Measurements from ENCODE around the gene CHD3.

CHD3 gene

DNA sequence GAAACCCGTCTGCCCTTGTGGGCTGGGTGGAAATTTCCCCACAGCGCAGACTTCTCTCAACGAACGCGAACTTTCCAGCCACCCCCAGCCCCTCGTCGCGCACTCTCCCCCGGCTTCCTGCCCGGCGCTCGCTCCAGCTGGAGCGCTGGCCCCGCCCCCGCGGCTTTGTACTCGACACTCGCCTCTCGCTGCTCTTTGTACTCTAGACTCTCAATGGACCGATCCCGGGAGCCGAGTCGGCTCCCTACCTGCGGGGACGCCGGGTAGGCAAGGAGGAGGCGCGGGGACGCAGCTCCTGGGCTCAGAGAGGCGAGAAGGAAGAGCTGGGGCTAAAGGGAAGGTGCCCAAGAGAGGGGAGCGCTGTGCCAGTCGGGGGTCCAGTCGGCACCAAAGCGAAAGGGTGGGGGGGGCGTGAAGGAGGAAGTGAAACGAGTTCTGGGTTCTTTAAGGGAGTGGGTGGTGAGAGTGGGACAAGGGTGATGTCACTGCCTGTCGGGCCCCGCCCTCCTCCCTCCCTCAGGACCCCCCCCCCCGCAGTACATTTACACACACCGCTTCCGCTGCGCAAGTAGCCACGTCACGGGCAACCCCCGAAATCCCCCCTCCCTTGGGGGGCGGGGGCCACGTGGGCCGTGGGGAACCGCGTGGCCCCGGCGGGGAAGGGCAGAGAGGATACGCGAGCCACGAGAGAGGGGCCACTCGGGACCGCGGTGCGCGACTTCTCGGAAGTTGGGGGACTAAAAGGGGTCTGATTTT lies 44.9 kb upstream of the CHD3 start:
- Histone ChIP-seq H3K27me3 (no peaks in the 10 kb centered on the region), H4K20me1 (peaks cover 87% of the 10 kb centered on the region), H3K4me2 (peak overlapping the region; percentile 99), H3K9ac (peak overlapping the region; percentile 91), H3K9me3 (no peaks in the 10 kb centered on the region), H3K36me3 (peaks cover 48% of the 10 kb centered on the region), H3K27ac (peak overlapping the region; percentile 94), H3K4me1 (peaks cover 38% of the 10 kb centered on the region), H3K4me3 (peak overlapping the region; percentile 78)
- TF ChIP-seq Cebpa-rat (IDR thresholded peaks at IDR 0.05): no peak

DNA sequence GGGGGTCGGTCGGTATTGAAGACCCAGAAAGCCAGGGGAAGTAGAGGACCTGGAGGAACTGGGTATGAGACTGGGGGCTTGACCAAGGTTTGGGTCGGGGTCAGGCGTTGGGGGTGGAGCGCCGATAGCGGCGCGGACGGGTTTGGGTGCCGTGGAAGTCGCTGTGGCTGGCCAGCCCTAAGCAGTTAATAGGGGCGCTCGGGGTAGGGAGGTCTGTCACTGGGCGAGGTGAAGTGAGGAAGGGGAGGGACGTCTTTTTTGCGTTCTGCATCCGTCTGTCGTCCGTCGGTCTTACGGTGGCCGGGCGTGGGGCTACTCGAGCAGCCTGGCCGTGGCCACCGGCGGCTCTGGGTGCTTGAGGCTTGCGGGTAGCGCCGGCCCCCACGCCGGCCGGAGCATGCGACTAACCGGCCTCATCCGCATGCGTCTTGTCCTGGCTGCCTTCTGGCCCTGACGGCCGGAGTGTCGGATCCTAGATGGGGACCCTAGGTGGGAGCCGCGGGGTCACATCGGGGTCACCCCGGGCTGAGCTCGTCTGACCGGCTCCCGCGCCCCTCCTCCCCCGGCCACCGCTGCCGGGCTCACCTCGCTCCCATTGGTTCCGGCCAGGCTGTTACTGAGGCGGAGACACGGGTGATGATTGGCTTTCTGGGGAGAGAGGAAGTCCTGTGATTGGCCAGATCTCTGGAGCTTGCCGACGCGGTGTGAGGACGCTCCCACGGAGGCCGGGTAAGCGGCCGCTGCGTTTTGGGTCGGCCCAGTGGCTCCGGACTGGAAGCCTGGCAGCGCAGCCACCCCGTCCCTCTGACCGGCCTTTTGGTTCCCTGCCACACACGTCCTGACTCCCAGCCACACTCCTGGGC lies 44.1 kb upstream of the CHD3 start:
- Histone ChIP-seq H3K4me3 (peak overlapping the region; percentile 78), H3K9me3 (no peaks in the 10 kb centered on the region), H4K20me1 (peaks cover 87% of the 10 kb centered on the region), H3K4me1 (peaks cover 29% of the 10 kb centered on the region), H3K4me2 (peak overlapping the region; percentile 99), H3K27ac (peak overlapping the region; percentile 94), H3K27me3 (no peaks in the 10 kb centered on the region), H3K9ac (peak overlapping the region; percentile 91), H3K36me3 (peaks cover 56% of the 10 kb centered on the region)
- no peak for TF ChIP-seq Cebpa-rat (IDR thresholded peaks at IDR 0.05)

DNA sequence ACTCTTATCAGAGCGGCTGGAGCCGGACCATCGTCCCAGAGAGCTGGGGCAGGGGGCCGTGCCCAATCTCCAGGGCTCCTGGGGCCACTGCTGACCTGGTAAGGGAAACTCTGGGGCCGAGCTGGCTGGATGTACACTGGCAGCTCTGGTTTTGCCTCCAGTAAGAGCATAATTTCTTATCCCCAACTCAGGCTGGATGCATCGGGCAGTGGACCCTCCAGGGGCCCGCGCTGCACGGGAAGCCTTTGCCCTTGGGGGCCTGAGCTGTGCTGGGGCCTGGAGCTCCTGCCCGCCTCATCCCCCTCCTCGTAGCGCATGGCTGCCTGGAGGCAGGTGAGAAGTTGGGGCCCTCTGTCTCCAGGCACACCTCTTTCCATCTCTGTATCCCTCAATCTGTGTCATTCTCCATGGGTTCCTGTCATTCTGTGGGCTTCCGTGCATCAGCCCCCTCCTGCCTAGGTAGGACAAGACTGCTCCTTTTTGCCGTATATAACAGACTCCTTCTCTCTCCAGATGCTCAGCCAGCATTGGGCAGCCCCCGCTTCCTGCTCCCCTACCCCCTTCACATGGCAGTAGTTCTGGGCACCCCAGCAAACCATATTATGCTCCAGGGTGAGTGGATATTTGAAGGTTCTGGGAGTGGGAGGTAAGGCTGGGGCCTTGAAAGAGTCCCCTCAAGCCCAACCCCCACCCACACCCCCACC lies 43.1 kb upstream of the CHD3 start:
- Histone ChIP-seq H3K27ac (no peak overlapping the region), H3K4me3 (peak overlapping the region; percentile 78), H3K4me1 (peaks cover 20% of the 10 kb centered on the region), H3K4me2 (peak overlapping the region; percentile 99), H3K36me3 (peaks cover 57% of the 10 kb centered on the region), H4K20me1 (peaks cover 87% of the 10 kb centered on the region), H3K9ac (peak overlapping the region; percentile 91), H3K9me3 (no peaks in the 10 kb centered on the region), H3K27me3 (no peaks in the 10 kb centered on the region)
- TF ChIP-seq Cebpa-rat (IDR thresholded peaks at IDR 0.05): no peak

DNA sequence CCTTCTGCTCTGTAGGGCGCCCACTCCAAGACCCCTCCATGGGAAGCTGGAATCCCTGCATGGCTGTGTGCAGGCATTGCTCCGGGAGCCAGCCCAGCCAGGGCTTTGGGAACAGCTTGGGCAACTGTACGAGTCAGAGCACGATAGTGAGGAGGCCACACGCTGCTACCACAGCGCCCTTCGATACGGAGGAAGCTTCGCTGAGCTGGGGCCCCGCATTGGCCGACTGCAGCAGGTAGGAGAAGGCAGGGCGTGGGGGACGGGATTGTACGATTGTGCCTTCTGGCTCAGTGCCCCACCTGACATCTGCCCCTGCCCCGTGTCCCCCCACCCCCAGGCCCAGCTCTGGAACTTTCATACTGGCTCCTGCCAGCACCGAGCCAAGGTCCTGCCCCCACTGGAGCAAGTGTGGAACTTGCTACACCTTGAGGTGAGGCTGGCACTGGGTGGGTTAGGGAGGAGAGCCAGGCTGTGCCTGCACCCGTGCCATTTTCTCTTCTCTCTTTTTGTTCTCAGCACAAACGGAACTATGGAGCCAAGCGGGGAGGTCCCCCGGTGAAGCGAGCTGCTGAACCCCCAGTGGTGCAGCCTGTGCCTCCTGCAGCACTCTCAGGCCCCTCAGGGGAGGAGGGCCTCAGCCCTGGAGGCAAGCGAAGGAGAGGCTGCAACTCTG lies 42.4 kb upstream of the CHD3 start:
- no peak overlapping the region for H3K9ac ChIP-seq
- H4K20me1 ChIP-seq: peaks cover 87% of the 10 kb centered on the region
- no peak overlapping the region for H3K4me3 ChIP-seq
- no peak overlapping the region for H3K27ac ChIP-seq
- TF ChIP-seq Cebpa-rat (IDR thresholded peaks at IDR 0.05): no peak
- no peak overlapping the region for H3K4me2 ChIP-seq
- H3K9me3 ChIP-seq: no peaks in the 10 kb centered on the region
- peaks cover 60% of the 10 kb centered on the region for H3K36me3 ChIP-seq
- no peaks in the 10 kb centered on the region for H3K27me3 ChIP-seq
- peaks cover 20% of the 10 kb centered on the region for H3K4me1 ChIP-seq

DNA sequence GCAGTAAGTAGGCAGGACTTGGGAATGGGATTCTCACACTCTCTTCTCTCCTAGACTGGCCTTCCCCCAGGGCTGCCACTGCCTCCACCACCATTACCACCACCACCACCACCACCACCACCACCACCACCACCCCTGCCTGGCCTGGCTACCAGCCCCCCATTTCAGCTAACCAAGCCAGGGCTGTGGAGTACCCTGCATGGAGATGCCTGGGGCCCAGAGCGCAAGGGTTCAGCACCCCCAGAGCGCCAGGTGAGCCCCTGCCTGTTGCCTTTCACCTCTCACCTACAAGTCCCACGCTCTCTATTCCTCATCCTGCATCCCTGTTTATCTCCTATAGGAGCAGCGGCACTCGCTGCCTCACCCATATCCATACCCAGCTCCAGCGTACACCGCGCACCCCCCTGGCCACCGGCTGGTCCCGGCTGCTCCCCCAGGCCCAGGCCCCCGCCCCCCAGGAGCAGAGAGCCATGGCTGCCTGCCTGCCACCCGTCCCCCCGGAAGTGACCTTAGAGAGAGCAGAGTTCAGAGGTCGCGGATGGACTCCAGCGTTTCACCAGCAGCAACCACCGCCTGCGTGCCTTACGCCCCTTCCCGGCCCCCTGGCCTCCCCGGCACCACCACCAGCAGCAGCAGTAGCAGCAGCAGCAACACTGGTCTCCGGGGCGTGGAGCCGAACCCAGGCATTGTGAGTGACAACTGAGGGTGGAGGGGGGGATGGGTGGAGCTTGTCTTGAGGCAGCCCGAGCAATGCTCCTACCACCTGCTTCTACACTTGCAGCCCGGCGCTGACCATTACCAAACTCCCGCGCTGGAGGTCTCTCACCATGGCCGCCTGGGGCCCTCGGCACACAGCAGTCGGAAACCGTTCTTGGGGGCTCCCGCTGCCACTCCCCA lies 41.6 kb upstream of the CHD3 start:
- Histone ChIP-seq H3K4me1 (peaks cover 24% of the 10 kb centered on the region), H3K27ac (no peak overlapping the region), H3K4me3 (no peak overlapping the region), H3K9ac (no peak overlapping the region), H3K9me3 (no peaks in the 10 kb centered on the region), H3K27me3 (no peaks in the 10 kb centered on the region), H4K20me1 (peaks cover 91% of the 10 kb centered on the region), H3K4me2 (no peak overlapping the region), H3K36me3 (peaks cover 67% of the 10 kb centered on the region)
- TF ChIP-seq Cebpa-rat (IDR thresholded peaks at IDR 0.05): no peak

DNA sequence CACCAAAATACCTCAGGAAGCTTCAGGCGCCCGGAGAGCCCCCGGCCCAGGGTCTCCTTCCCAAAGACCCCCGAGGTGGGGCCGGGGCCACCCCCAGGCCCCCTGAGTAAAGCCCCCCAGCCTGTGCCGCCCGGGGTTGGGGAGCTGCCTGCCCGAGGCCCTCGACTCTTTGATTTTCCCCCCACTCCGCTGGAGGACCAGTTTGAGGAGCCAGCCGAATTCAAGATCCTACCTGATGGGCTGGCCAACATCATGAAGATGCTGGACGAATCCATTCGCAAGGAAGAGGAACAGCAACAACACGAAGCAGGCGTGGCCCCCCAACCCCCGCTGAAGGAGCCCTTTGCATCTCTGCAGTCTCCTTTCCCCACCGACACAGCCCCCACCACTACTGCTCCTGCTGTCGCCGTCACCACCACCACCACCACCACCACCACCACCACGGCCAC lies 40.4 kb upstream of the CHD3 start:
- H3K27ac ChIP-seq: no peak overlapping the region
- no peak overlapping the region for H3K9ac ChIP-seq
- no peak overlapping the region for H3K4me2 ChIP-seq
- H4K20me1 ChIP-seq: peaks cover 92% of the 10 kb centered on the region
- H3K4me3 ChIP-seq: no peak overlapping the region
- H3K4me1 ChIP-seq: peaks cover 30% of the 10 kb centered on the region
- peaks cover 79% of the 10 kb centered on the region for H3K36me3 ChIP-seq
- H3K9me3 ChIP-seq: no peaks in the 10 kb centered on the region
- no peak for TF ChIP-seq Cebpa-rat (IDR thresholded peaks at IDR 0.05)
- H3K27me3 ChIP-seq: no peaks in the 10 kb centered on the region

DNA sequence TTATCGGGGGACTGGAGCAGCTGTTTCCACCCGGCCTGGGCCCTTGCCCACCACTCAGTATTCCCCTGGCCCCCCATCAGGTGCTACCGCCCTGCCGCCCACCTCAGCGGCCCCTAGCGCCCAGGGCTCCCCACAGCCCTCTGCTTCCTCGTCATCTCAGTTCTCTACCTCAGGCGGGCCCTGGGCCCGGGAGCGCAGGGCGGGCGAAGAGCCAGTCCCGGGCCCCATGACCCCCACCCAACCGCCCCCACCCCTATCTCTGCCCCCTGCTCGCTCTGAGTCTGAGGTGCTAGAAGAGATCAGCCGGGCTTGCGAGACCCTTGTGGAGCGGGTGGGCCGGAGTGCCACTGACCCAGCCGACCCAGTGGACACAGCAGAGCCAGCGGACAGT lies 39.9 kb upstream of the CHD3 start:
- TF ChIP-seq Cebpa-rat (IDR thresholded peaks at IDR 0.05): no peak
- H3K4me2 ChIP-seq: no peak overlapping the region
- H3K36me3 ChIP-seq: peaks cover 84% of the 10 kb centered on the region
- H3K9me3 ChIP-seq: no peaks in the 10 kb centered on the region
- H3K4me1 ChIP-seq: peaks cover 30% of the 10 kb centered on the region
- H3K27ac ChIP-seq: no peak overlapping the region
- no peak overlapping the region for H3K4me3 ChIP-seq
- H4K20me1 ChIP-seq: peaks cover 92% of the 10 kb centered on the region
- H3K27me3 ChIP-seq: no peaks in the 10 kb centered on the region
- H3K9ac ChIP-seq: no peak overlapping the region

DNA sequence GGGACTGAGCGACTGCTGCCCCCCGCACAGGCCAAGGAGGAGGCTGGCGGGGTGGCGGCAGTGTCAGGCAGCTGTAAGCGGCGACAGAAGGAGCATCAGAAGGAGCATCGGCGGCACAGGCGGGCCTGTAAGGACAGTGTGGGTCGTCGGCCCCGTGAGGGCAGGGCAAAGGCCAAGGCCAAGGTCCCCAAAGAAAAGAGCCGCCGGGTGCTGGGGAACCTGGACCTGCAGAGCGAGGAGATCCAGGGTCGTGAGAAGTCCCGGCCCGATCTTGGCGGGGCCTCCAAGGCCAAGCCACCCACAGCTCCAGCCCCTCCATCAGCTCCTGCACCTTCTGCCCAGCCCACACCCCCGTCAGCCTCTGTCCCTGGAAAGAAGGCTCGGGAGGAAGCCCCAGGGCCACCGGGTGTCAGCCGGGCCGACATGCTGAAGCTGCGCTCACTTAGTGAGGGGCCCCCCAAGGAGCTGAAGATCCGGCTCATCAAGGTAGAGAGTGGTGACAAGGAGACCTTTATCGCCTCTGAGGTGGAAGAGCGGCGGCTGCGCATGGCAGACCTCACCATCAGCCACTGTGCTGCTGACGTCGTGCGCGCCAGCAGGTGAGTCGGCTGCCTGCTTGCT lies 39.3 kb upstream of the CHD3 start:
- H3K36me3 ChIP-seq: peaks cover 90% of the 10 kb centered on the region
- peaks cover 30% of the 10 kb centered on the region for H3K4me1 ChIP-seq
- H3K27ac ChIP-seq: no peak overlapping the region
- H3K9me3 ChIP-seq: no peaks in the 10 kb centered on the region
- H3K9ac ChIP-seq: 0 out of 2 replicates have a peak overlapping the region, but pooled peaks have one; percentile 24
- H3K4me2 ChIP-seq: no peak overlapping the region
- TF ChIP-seq Cebpa-rat (IDR thresholded peaks at IDR 0.05): no peak
- no peak overlapping the region for H3K4me3 ChIP-seq
- H4K20me1 ChIP-seq: peaks cover 88% of the 10 kb centered on the region
- H3K27me3 ChIP-seq: no peaks in the 10 kb centered on the region
